Mesangial cell (primary cell): ENCODE results near the gene ABCA2. TPM values are rescaled to one million over a fixed set of nuclear protein-coding genes. Genes with fewer than 3 reads are reported as not detected.

Experiments
- total RNA-seq: library from RNA; depleted of rRNA; stranded (reverse); fragments of >200 nt; gene quantifications from 2 replicates; pipeline ENCODE4 v1.2.3, GENCODE V29; 2015

Gene ABCA2, protein sequence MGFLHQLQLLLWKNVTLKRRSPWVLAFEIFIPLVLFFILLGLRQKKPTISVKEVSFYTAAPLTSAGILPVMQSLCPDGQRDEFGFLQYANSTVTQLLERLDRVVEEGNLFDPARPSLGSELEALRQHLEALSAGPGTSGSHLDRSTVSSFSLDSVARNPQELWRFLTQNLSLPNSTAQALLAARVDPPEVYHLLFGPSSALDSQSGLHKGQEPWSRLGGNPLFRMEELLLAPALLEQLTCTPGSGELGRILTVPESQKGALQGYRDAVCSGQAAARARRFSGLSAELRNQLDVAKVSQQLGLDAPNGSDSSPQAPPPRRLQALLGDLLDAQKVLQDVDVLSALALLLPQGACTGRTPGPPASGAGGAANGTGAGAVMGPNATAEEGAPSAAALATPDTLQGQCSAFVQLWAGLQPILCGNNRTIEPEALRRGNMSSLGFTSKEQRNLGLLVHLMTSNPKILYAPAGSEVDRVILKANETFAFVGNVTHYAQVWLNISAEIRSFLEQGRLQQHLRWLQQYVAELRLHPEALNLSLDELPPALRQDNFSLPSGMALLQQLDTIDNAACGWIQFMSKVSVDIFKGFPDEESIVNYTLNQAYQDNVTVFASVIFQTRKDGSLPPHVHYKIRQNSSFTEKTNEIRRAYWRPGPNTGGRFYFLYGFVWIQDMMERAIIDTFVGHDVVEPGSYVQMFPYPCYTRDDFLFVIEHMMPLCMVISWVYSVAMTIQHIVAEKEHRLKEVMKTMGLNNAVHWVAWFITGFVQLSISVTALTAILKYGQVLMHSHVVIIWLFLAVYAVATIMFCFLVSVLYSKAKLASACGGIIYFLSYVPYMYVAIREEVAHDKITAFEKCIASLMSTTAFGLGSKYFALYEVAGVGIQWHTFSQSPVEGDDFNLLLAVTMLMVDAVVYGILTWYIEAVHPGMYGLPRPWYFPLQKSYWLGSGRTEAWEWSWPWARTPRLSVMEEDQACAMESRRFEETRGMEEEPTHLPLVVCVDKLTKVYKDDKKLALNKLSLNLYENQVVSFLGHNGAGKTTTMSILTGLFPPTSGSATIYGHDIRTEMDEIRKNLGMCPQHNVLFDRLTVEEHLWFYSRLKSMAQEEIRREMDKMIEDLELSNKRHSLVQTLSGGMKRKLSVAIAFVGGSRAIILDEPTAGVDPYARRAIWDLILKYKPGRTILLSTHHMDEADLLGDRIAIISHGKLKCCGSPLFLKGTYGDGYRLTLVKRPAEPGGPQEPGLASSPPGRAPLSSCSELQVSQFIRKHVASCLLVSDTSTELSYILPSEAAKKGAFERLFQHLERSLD (N-terminal part only)
- total RNA-seq, result 7.7 and 44.4 TPM in 2 replicates

GRCh38 chr9:137027369-137028262, at the start of gene ABCA2:
Gene ABCA2, minus strand, starts transcription at chr9:137028237. Its CDS starts 97 bp downstream, at chr9:137028140.

DNA sequence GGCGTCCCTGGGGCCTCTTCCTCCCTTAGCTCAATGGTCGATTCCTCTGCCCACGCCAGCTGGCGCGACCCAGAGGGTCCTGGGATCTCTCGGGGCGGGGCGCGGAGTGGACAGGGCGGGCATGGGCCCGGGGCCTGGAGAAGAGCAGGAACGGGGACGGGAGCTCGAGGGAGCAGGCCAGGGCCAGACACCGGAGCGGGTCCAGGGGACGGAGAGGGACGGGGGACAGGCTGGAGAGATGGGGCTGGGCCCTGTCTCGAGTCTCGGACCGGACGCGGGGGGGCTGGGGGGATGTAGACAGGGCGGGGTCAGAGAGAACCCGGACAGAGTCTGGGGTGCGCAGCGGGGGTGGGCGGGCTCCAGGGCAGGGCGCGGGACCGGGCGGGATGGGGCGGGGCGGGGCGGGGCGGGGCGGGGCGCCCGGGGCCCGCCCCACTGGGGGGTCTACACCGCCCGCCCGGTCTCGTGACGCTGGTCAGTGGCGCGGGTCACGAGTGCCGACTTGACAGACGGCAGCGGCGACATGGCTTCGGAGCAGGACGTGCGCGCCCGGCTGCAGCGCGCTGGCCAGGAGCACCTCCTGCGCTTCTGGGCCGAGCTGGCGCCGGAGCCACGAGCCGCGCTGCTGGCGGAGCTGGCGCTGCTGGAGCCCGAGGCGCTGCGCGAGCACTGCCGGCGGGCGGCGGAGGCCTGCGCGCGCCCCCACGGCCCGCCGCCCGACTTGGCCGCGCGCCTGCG, 49.1 kb upstream of the ABCA2 start, which contains the start of gene UAP1L1:
UAP1L1 (plus strand) TSS at position 508 of the 738 bp plus-strand sequence; CDS start at position 524, 16 bp downstream.

DNA sequence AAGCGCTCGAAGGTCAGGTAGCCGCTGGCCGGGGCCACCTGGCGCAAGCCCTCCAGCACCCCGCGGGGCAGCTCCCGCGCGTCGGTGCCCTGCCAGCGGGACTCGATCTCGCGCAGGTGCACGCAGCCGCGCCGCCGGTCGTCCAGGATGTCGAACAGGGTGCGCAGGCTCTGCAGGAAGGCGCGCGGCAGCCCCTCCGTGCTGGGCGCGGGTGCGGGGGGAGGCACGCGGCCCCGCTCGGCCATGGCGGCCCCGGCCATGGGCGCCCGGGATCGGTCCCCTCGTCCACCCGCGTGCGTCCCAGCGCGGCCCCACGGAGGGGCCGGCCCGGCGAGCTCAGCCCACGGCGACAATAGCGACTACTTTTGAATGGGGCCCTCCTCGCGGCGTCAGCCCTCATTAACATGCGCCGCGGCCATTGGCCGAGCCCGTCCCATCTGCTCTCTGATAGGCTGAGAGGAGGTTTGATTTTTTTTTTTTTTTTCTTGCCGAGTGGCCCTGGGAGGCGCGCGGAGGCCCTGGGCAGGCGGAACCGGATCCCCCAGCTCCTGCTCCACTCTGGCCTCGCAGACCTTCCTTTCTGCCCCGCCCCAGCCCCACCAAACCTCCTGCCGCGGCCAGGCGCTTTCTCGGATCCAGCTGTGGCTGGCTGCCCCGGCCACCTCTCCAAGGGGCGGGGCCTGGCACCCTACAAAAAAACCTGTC, 42.3 kb upstream of the ABCA2 start, which contains the start of gene SAPCD2:
SAPCD2 (minus strand) TSS at position 357 of the 705 bp plus-strand sequence; CDS start at position 260, 97 bp downstream.

DNA sequence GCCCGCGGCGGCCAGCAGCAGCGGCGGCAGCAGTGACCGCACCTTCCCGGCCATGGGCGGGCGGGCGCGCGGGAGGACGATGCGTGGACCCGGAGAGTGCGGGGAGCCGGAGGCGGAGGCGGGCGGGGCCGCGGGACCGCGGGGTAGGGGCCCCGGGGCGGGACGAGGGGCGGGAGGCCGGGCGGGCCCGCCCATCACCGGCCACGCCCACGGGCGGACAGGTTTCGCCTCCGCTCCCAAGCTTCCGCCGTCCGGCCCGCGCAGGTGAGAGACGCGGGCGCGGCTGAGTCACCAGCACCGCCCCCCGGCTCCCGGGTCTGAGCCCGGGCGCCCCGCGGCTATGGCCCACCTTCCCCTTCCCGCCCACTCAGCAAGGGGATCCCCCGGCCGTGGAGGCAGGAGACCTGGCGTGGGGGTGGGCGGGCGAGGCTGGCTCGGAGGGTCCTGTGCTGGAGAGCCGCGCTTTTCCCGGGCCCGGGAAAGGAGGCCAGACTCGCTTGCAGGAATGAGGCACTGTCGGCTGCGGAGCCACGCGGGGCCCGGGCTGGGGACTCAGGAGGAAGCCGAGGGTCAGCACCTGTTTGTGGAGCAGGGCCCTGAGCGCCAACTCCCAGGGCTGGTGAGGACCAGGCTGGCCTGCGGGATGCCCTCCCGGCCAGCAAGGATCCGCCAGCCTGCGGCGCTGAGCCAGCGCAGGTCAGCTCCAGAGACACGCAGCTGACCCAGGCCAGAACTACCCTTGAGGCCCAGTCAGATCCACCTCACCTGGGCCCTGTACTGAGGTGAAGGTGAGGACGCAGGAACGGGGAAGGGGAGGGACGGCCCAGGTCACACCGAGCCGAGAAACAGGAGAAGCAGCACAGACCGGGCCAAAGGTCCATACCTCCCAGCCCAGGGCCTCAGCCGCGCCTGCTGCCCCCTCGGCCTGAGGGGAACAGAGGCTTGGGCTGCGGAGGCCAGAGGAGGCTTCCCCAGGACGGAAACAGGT, 26.2 kb upstream of the ABCA2 start, which contains the start of gene ENTPD2:
ENTPD2 (minus strand) TSS at position 118 of the 988 bp plus-strand sequence; CDS start at position 54, 64 bp downstream.

DNA sequence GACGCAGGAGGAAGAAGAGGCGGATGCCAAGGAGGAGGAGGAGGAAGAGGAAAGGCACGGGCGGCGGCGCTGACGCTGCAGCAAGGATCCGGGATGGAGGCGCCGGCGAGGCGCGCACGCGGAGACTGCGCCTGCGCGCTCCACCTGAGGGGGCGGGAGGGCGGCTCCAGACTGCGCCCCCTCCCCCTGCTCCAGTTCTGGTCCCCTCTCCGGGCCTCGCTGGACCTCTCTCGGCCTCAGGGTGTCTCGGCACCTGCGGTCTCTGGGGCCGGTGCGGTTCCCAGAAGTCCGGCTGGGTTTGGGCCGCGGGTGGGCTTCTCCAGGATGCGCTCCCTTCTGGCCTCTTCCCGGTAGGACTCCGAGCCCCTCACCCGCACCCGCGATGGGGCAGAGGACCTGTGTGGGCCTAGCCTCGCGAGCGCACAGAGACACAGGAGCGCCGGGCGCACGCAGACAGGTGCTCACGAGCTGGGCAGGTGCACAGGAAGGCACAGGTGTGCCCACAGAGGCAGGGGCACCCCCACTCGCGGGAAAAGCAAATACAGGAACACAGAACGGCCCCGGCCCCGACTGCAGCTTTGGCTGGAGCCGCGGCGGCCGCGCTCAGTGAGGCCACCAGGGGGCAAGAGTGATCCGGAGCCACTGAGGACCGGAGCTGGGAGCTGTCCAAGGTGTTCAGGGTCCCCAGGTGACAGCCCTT, 18.2 kb upstream of the ABCA2 start, which contains the start of gene NPDC1:
NPDC1 (minus strand) TSS at position 90 of the 700 bp plus-strand sequence. CDS start 188 bp downstream, outside the sequence.

GRCh38 chr9:137031904-137032640, 4.0 kb upstream of the ABCA2 start, which contains the start of gene FUT7:
Gene FUT7, minus strand, starts transcription at chr9:137032088. Its CDS starts 97 bp downstream, at chr9:137031991.

DNA sequence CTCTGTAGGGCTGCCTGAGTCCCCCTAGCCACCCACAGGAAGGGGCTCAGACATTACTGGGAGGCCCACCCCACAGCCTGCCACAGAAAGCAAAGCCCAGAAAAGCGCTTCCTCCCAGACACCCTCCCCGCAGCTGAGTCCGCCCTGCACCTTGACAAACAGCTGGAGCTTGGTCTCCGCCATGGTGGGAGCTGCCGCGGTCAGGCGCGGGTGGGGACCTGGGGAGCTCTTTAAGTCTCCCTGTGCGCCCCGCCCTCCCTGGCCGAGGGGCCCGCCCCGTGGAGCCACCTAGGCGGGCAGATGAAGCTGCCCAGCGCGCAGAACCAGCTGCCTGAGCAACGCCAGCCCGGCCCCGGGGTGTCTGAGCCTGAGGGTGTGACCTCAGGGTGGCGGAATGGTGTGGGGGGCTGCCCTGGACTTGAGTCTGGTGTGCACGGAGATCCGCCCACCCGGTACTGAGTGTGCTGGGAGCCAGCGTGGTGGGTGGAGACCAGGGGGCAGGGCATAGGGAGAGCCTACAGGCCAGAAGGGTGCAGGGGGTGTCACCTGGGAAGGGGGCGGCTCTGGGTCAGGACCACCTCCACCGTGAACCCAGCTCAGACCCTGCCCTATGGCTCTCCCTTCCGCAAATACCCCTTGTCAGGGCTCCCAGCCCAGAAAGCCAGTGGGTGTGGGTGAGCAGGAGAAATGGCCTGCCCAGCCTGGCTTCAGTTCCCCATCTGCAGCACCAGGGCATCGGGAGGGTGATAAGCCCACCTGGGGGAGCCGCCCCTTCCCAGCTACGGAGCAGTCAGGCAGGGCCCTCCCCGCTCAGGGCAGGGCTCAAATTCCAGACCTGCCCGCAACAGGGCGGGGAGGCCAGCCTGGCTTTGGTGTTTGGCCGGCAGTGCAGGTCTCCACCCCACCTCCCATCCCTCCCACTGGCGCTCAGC, 31.4 kb downstream of the ABCA2 start, which contains the start of gene CLIC3:
CLIC3 (minus strand) TSS at position 208 of the 932 bp plus-strand sequence; CDS start at position 183, 25 bp downstream.

GRCh38 chr9:136991993-136992818, 35.8 kb downstream of the ABCA2 start, which contains the start of gene PAXX:
Gene PAXX, plus strand, starts transcription at chr9:136992422. Its CDS starts 22 bp downstream, at chr9:136992444.

DNA sequence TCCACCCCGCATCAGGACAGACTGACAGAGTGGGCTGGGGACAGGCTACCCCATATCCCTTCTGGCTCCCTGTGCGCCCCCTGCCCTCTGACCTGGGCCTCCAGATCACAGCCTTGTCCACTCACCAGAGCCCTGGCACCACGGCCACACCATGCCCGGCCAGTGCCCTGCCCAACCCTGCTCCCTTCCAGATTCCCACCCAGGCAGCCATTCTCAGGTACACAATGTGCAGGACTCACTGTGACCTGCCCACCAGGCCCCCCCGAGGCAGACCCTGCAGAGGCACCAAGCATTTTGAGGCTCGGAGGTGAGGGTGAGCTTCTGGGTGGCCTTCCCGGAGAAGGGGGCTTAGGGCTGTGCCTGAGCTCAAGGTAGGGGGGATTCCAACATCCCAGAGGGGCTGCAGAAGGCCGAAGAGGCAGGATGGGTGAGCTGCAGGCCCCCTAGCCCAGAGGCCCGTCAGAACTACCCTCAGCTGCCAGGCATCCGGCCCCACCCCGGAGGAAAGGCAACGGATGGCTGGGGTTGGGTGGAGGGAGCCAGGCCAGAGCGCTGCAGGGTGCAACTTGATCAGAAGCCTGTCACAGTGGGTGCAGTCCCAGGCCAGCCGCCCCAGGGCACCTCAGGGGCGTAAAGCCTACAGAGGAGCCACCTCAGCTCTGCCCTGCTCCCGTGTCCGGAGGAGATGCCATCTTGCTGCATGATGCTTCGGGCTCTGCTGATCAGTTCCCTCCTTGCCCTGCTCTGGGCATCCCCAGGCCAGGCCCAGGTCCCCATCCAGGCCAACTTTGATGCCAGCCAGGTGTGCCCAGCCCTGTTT, 45.6 kb downstream of the ABCA2 start, which contains the start of gene LCNL1:
LCNL1 (plus strand) TSS at position 762 of the 820 bp plus-strand sequence. CDS start 594 bp downstream, outside the sequence.

GRCh38 chr9:136977223-136977622, 50.8 kb downstream of the ABCA2 start, which contains the start of gene PTGDS:
Gene PTGDS, plus strand, starts transcription at chr9:136977504. Its CDS starts 75 bp downstream, at chr9:136977579.

